Trophoblast cell (in vitro differentiated cells and primary cell): ENCODE measurements around the gene TRIM68.

Experiments
- DNase-seq, 2 donors: peaks; one replicate each; pipeline ENCODE4 v3.0.0-alpha.2; 2016
- H2AFZ ChIP-seq: 2 replicates; pipeline ENCODE4 v1.6.1; 2013; ENCODE audit warnings: low read length, moderate library complexity, mild to moderate bottlenecking; ENCODE audit not compliant: insufficient read depth, poor library complexity
- H2AK5ac ChIP-seq: 2 replicates; pipeline ENCODE4 v1.6.1; 2013; ENCODE audit warnings: mild to moderate bottlenecking, low read length
- H2BK120ac ChIP-seq: 2 replicates; pipeline ENCODE4 v1.6.1; 2013; ENCODE audit warnings: low read length, mild to moderate bottlenecking, moderate library complexity; ENCODE audit not compliant: insufficient read depth, poor library complexity
- H2BK12ac ChIP-seq: 2 replicates; pipeline ENCODE4 v1.6.1; 2013; ENCODE audit warnings: mild to moderate bottlenecking, low read length, moderate library complexity
- H2BK5ac ChIP-seq: 2 replicates; pipeline ENCODE4 v1.6.1; 2013; ENCODE audit warnings: low read length, low read depth, moderate library complexity, mild to moderate bottlenecking; ENCODE audit not compliant: poor library complexity
- H3K14ac ChIP-seq: 2 replicates; pipeline ENCODE4 v1.6.1; 2013; ENCODE audit warnings: mild to moderate bottlenecking, low read length
- H3K18ac ChIP-seq: 2 replicates; pipeline ENCODE4 v1.6.1; 2013; ENCODE audit warnings: mild to moderate bottlenecking, low read length
- H3K23ac ChIP-seq: 2 replicates; pipeline ENCODE4 v1.6.1; 2013; ENCODE audit warnings: low read length
- H3K27ac ChIP-seq: 2 replicates; pipeline ENCODE4 v1.5.1; 2013; ENCODE audit warnings: low read depth, mild to moderate bottlenecking, inconsistent platforms, low read length, moderate library complexity
- H3K27me3 ChIP-seq: 2 replicates; pipeline ENCODE4 v1.6.1; 2013; ENCODE audit warnings: inconsistent platforms, mild to moderate bottlenecking, low read length, moderate library complexity; ENCODE audit not compliant: insufficient read depth
- H3K36me3 ChIP-seq, 2 experiments: 1 replicate in 1 of 2; 2 replicates in 1 of 2; pipeline ENCODE4 v1.6.1; 2013; ENCODE audit warnings: low read length in 2 of 2, mild to moderate bottlenecking in 2 of 2, moderate library complexity in 1 of 2; ENCODE audit not compliant: insufficient read depth in 2 of 2, control insufficient read depth in 1 of 2
- H3K4ac ChIP-seq: 2 replicates; pipeline ENCODE4 v1.6.1; 2013; ENCODE audit warnings: low read depth, mild to moderate bottlenecking, low read length, moderate library complexity
- H3K4me1 ChIP-seq, 2 experiments: 1 replicate in 1 of 2; 2 replicates in 1 of 2; pipeline ENCODE4 v1.6.1; 2013; ENCODE audit warnings: low read length in 2 of 2, mild to moderate bottlenecking in 2 of 2, moderate library complexity in 1 of 2; ENCODE audit not compliant: insufficient read depth in 2 of 2, control insufficient read depth in 1 of 2
- H3K4me2 ChIP-seq: 2 replicates; pipeline ENCODE4 v1.6.1; 2013; ENCODE audit warnings: inconsistent platforms, mild to moderate bottlenecking, low read length, moderate library complexity
- H3K4me3 ChIP-seq: 2 replicates; pipeline ENCODE4 v1.5.1; 2013; ENCODE audit warnings: mild to moderate bottlenecking, low read depth, low read length, inconsistent platforms
- H3K79me1 ChIP-seq: one replicate; pipeline ENCODE4 v1.6.1; 2013; ENCODE audit warnings: low read length
- H3K79me2 ChIP-seq: 2 replicates; pipeline ENCODE4 v1.6.1; 2013; ENCODE audit warnings: low read length, mild to moderate bottlenecking; ENCODE audit not compliant: control insufficient read depth, insufficient read depth, poor library complexity
- H3K9ac ChIP-seq: 2 replicates; pipeline ENCODE4 v1.6.1; 2013; ENCODE audit warnings: mild to moderate bottlenecking, low read length
- H3K9me3 ChIP-seq: 2 replicates; pipeline ENCODE4 v1.6.1; 2013; ENCODE audit warnings: low read depth, mild to moderate bottlenecking, control low read depth, inconsistent platforms, low read length; ENCODE audit not compliant: insufficient read depth
- H4K12ac ChIP-seq: 2 replicates; pipeline ENCODE4 v1.6.1; 2013; ENCODE audit warnings: low read depth, mild to moderate bottlenecking, low read length, moderate library complexity
- H4K8ac ChIP-seq: 2 replicates; pipeline ENCODE4 v1.6.1; 2013; ENCODE audit warnings: low read depth, mild to moderate bottlenecking, low read length, moderate library complexity
- H4K91ac ChIP-seq: one replicate; pipeline ENCODE4 v1.6.1; 2013; ENCODE audit warnings: low read depth, mild to moderate bottlenecking, low read length, moderate library complexity
- WGBS: extraction: QIAGEN DNeasy Blood & Tissue Kit; methylation state at CpG from one replicate; pipeline ENCODE4 v1.1.7; 2013; ENCODE audit warnings: missing lambda C conversion rate; ENCODE audit not compliant: insufficient read length, insufficient coverage; ENCODE audit errors: extremely low coverage; 5-methylcytosine and 5-hydroxymethylcytosine counted together

Gene TRIM68

GRCh38 chr11:4611986-4612385 lies 4.0 kb upstream of the TRIM68 start:
- H3K4ac ChIP-seq: no peak overlapping the region
- no peak overlapping the region for H3K23ac ChIP-seq
- H3K36me3 ChIP-seq: no peaks in the 10 kb centered on the region
- H3K4me2 ChIP-seq: no peak overlapping the region
- DNase-seq: no peak
- no peak overlapping the region for H2AK5ac ChIP-seq
- no peak overlapping the region for H3K4me3 ChIP-seq
- H2BK12ac ChIP-seq: no peak overlapping the region
- H3K79me2 ChIP-seq: peaks cover 2% of the 10 kb centered on the region
- no peak overlapping the region for H4K91ac ChIP-seq
- H3K9ac ChIP-seq: no peak overlapping the region
- H3K18ac ChIP-seq: no peak overlapping the region
- no peak overlapping the region for H4K12ac ChIP-seq
- H3K14ac ChIP-seq: no peak overlapping the region
- H3K27ac ChIP-seq: no peak overlapping the region
- no peaks in the 10 kb centered on the region for H3K27me3 ChIP-seq
- H3K9me3 ChIP-seq: no peaks in the 10 kb centered on the region
- no peak overlapping the region for H2AFZ ChIP-seq
- WGBS: no CpG with 5 or more reads among the region's 2 CpGs
- no peak overlapping the region for H2BK5ac ChIP-seq
- H3K79me1 ChIP-seq: peaks cover 4% of the 10 kb centered on the region
- no peak overlapping the region for H4K8ac ChIP-seq
- H3K4me1 ChIP-seq: peaks cover under 1 to 2% of the 10 kb centered on the region in 2 experiments
- no peak overlapping the region for H2BK120ac ChIP-seq

- Histone ChIP-seq H3K4me2 (no peak overlapping the region), H4K8ac (peak overlapping the region; percentile 37)
- peak in 1 of 2 donors; percentile 11 for DNase-seq
These were observed 2.4 kb upstream of the TRIM68 start for GRCh38 chr11:4610258-4610935.

GRCh38 chr11:4607096-4607495 lies 935 bp downstream of the TRIM68 start:
- H2AK5ac ChIP-seq: no peak overlapping the region
- H3K18ac ChIP-seq: no peak overlapping the region
- H4K8ac ChIP-seq: no peak overlapping the region
- H3K4me1 ChIP-seq: peaks cover 2% of the 10 kb centered on the region in 2 experiments
- H3K27me3 ChIP-seq: no peaks in the 10 kb centered on the region
- H4K91ac ChIP-seq: no peak overlapping the region
- H3K14ac ChIP-seq: no peak overlapping the region
- no peak overlapping the region for H3K4ac ChIP-seq
- no peak for DNase-seq
- H3K23ac ChIP-seq: no peak overlapping the region
- H3K79me2 ChIP-seq: peaks cover 2% of the 10 kb centered on the region
- peaks cover 4% of the 10 kb centered on the region for H3K79me1 ChIP-seq
- H3K27ac ChIP-seq: no peak overlapping the region
- WGBS: no CpG with 5 or more reads among the region's 6 CpGs
- H3K36me3 ChIP-seq: peaks cover 5 to 6% of the 10 kb centered on the region in 2 experiments
- no peak overlapping the region for H3K4me3 ChIP-seq
- no peak overlapping the region for H2BK5ac ChIP-seq
- no peak overlapping the region for H2BK12ac ChIP-seq
- no peaks in the 10 kb centered on the region for H3K9me3 ChIP-seq
- H3K4me2 ChIP-seq: no peak overlapping the region
- no peak overlapping the region for H4K12ac ChIP-seq
- no peak overlapping the region for H2AFZ ChIP-seq
- H2BK120ac ChIP-seq: no peak overlapping the region
- H3K9ac ChIP-seq: no peak overlapping the region

More at GRCh38 chr11:4610258-4610935, 2.4 kb upstream of the TRIM68 start:
- Histone ChIP-seq H3K4me1 (peaks cover 2% of the 10 kb centered on the region in 2 experiments), H4K12ac (no peak overlapping the region), H4K91ac (no peak overlapping the region), H3K4ac (no peak overlapping the region), H3K36me3 (no peaks in the 10 kb centered on the region), H2AK5ac (no peak overlapping the region), H3K27me3 (no peaks in the 10 kb centered on the region), H3K27ac (no peak overlapping the region), H3K79me2 (peaks cover 2% of the 10 kb centered on the region), H3K4me3 (no peak overlapping the region), H3K14ac (no peak overlapping the region), H3K18ac (no peak overlapping the region), H2BK12ac (no peak overlapping the region), H3K9me3 (no peaks in the 10 kb centered on the region), H3K79me1 (peaks cover 4% of the 10 kb centered on the region), H3K9ac (no peak overlapping the region), H2BK5ac (no peak overlapping the region), H3K23ac (no peak overlapping the region), H2AFZ (no peak overlapping the region), H2BK120ac (no peak overlapping the region)
- no CpG with 5 or more reads among the region's 3 CpGs for WGBS

GRCh38 chr11:4606231-4607015 lies 1.6 kb downstream of the TRIM68 start:
- H3K4me1 ChIP-seq: peaks cover 2% of the 10 kb centered on the region in 2 experiments
- H4K12ac ChIP-seq: no peak overlapping the region
- H2BK12ac ChIP-seq: no peak overlapping the region
- H3K27me3 ChIP-seq: no peaks in the 10 kb centered on the region
- DNase-seq: no peak
- peaks cover 2% of the 10 kb centered on the region for H3K79me2 ChIP-seq
- H3K79me1 ChIP-seq: peaks cover 4% of the 10 kb centered on the region
- no peak overlapping the region for H3K14ac ChIP-seq
- no peak overlapping the region for H3K27ac ChIP-seq
- H2BK120ac ChIP-seq: no peak overlapping the region
- H2AK5ac ChIP-seq: no peak overlapping the region
- no peak overlapping the region for H4K91ac ChIP-seq
- H3K23ac ChIP-seq: no peak overlapping the region
- H3K4ac ChIP-seq: no peak overlapping the region
- no peak overlapping the region for H4K8ac ChIP-seq
- no peak overlapping the region for H3K9ac ChIP-seq
- no peak overlapping the region for H3K4me2 ChIP-seq
- H3K36me3 ChIP-seq: peaks cover 10 to 13% of the 10 kb centered on the region in 2 experiments
- no CpG with 5 or more reads among the region's 1 CpG for WGBS
- no peaks in the 10 kb centered on the region for H3K9me3 ChIP-seq
- no peak overlapping the region for H3K18ac ChIP-seq
- H2BK5ac ChIP-seq: no peak overlapping the region
- H2AFZ ChIP-seq: no peak overlapping the region
- no peak overlapping the region for H3K4me3 ChIP-seq
